ENCODE results near the gene OSBPL5.

DNA sequence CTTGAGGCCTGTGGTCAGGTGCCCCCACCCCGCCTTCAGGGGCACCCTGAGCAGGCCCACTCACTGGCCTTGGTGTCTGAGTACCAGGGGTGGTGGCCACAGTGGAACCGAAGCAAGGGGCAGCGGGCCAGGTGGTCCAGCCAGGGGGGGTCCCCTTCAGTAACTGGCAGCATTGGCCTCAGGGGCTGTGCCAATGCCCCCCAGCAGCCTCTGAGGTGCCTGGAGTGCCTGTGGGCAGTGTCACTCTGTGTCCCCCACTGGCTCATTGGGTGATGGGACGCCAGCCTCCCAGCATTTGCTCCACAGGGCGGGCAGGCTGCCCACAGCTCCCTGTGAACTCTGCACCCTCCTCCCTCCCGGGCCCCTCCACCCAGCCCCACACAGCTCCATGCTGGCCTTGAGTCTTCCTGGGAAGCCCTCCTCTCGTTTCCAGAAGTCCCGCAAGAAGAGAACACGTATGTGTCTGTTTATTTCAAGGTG lies 78.4 kb downstream of the OSBPL5 start:
- TF ChIP-seq, protein P1, sequence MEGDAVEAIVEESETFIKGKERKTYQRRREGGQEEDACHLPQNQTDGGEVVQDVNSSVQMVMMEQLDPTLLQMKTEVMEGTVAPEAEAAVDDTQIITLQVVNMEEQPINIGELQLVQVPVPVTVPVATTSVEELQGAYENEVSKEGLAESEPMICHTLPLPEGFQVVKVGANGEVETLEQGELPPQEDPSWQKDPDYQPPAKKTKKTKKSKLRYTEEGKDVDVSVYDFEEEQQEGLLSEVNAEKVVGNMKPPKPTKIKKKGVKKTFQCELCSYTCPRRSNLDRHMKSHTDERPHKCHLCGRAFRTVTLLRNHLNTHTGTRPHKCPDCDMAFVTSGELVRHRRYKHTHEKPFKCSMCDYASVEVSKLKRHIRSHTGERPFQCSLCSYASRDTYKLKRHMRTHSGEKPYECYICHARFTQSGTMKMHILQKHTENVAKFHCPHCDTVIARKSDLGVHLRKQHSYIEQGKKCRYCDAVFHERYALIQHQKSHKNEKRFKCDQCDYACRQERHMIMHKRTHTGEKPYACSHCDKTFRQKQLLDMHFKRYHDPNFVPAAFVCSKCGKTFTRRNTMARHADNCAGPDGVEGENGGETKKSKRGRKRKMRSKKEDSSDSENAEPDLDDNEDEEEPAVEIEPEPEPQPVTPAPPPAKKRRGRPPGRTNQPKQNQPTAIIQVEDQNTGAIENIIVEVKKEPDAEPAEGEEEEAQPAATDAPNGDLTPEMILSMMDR (IDR thresholded peaks at IDR 0.05; ENCODE audit: low read depth, low read length): no peak
- no peak for TF ChIP-seq MYC (IDR thresholded peaks at IDR 0.05; ENCODE audit: low read depth, low read length)

All from NB4 (cell line).